Tibial artery (tissue), 4 donors: ENCODE results near the gene BASP1.

Source experiments
- DNase-seq, 2 donors: peaks; one replicate each; pipeline ENCODE4 v3.0.0-alpha.2; 2019
- H3K27ac ChIP-seq, 2 donors: fragments of 200-600 bp; sonication (generic) in 1 of 2; 1 replicate in 1 of 2; 2 replicates in 1 of 2; pipeline ENCODE4 v1.5.1; 2018 to 2019; ENCODE audit warnings: mild to moderate bottlenecking in 1 of 2
- H3K27me3 ChIP-seq, 2 donors: fragments of 200-600 bp; sonication (generic) in 1 of 2; one replicate each; pipeline versions ENCODE4 v1.5.1 to v1.6.0; 2016 to 2019
- H3K36me3 ChIP-seq, 3 donors: fragments of 200-600 bp; sonication (generic) in 2 of 3; one replicate each; pipeline ENCODE4 v1.5.1; 2016 to 2019; ENCODE audit warnings: mild to moderate bottlenecking in 2 of 3
- H3K4me1 ChIP-seq, 4 donors: fragments of 200-600 bp; sonication (generic) in 2 of 4; 1 replicate in 3 of 4; 2 replicates in 1 of 4; pipeline ENCODE4 v1.5.1; 2016 to 2019
- H3K4me3 ChIP-seq, 2 donors: fragments of 200-600 bp; sonication (generic) in 1 of 2; 1 replicate in 1 of 2; 2 replicates in 1 of 2; pipeline ENCODE4 v1.5.1; 2018 to 2019; ENCODE audit warnings: mild to moderate bottlenecking in 2 of 2
- H3K9me3 ChIP-seq, 3 donors: fragments of 200-600 bp; sonication (generic) in 1 of 3; one replicate each; pipeline ENCODE4 v1.5.1; 2016 to 2019
- CTCF ChIP-seq, 2 experiments: fragments of 200-600 bp in 1 of 2; fragments of 450-650 bp in 1 of 2; IDR thresholded peaks; one replicate each; pipeline ENCODE4 v1.5.1; 2017 to 2019; ENCODE audit warnings: antibody characterized with exemption in 2 of 2, mild to moderate bottlenecking in 1 of 2, moderate library complexity in 1 of 2
- intact Hi-C: fragments of 100-400 bp; cut with DNase I; formaldehyde crosslinking; loops from one replicate; pipeline ENCODE4 v1.15.0; 2023; ENCODE audit warnings: low total_unique reads

Gene BASP1

GRCh38 chr5:17229313-17229712, 11.9 kb downstream of the BASP1 start:
- TF ChIP-seq CTCF (IDR thresholded peaks at IDR 0.05) = no peak
- Histone ChIP-seq H3K27ac (peak overlapping the region in 1 of 2 donors; percentile 31), H3K36me3 (no peaks in the 10 kb centered on the region), H3K27me3 (no peaks in the 10 kb centered on the region), H3K4me1 (peaks cover 0 to 17% (median 8%) of the 10 kb centered on the region in 4 donors), H3K9me3 (no peaks in the 10 kb centered on the region), H3K4me3 (no peak overlapping the region)
- no peak for DNase-seq
- intact Hi-C loops = no loop called here

- no peak for DNase-seq
These were observed 12.8 kb downstream of the BASP1 start for GRCh38 chr5:17230191-17230590.

GRCh38 chr5:17230808-17231525, 13.5 kb downstream of the BASP1 start:
- H3K9me3 ChIP-seq = no peaks in the 10 kb centered on the region
- intact Hi-C loops = no loop called here
- H3K27ac ChIP-seq = no peak overlapping the region
- no peak for DNase-seq
- no peak for TF ChIP-seq CTCF (IDR thresholded peaks at IDR 0.05)
- H3K4me1 ChIP-seq = peaks cover 0 to 21% (median 8%) of the 10 kb centered on the region in 4 donors
- H3K4me3 ChIP-seq = no peak overlapping the region
- H3K27me3 ChIP-seq = no peaks in the 10 kb centered on the region
- H3K36me3 ChIP-seq = no peaks in the 10 kb centered on the region

More at GRCh38 chr5:17230191-17230590, 12.8 kb downstream of the BASP1 start:
- Histone ChIP-seq H3K4me1 (peaks cover 0 to 17% (median 8%) of the 10 kb centered on the region in 4 donors), H3K4me3 (no peak overlapping the region), H3K36me3 (no peaks in the 10 kb centered on the region), H3K27ac (no peak overlapping the region), H3K27me3 (no peaks in the 10 kb centered on the region), H3K9me3 (no peaks in the 10 kb centered on the region)
- intact Hi-C loops = no loop called here
- no peak for TF ChIP-seq CTCF (IDR thresholded peaks at IDR 0.05)

GRCh38 chr5:17232405-17232804, 15.0 kb downstream of the BASP1 start:
- no peaks in the 10 kb centered on the region for H3K36me3 ChIP-seq
- TF ChIP-seq CTCF (IDR thresholded peaks at IDR 0.05) = no peak
- no peak for DNase-seq
- no peaks in the 10 kb centered on the region for H3K27me3 ChIP-seq
- no peak overlapping the region for H3K4me3 ChIP-seq
- no peaks in the 10 kb centered on the region for H3K9me3 ChIP-seq
- no peak overlapping the region for H3K27ac ChIP-seq
- intact Hi-C loops = no loop called here
- peaks cover 0 to 27% (median 8%) of the 10 kb centered on the region in 4 donors for H3K4me1 ChIP-seq

GRCh38 chr5:17233488-17233887, 16.1 kb downstream of the BASP1 start:
- peaks cover 0 to 24% (median 8%) of the 10 kb centered on the region in 4 donors for H3K4me1 ChIP-seq
- no peaks in the 10 kb centered on the region for H3K27me3 ChIP-seq
- intact Hi-C loops = no loop called here
- H3K9me3 ChIP-seq = no peaks in the 10 kb centered on the region
- H3K36me3 ChIP-seq = no peaks in the 10 kb centered on the region
- no peak for DNase-seq
- no peak for TF ChIP-seq CTCF (IDR thresholded peaks at IDR 0.05)
- H3K4me3 ChIP-seq = no peak overlapping the region
- no peak overlapping the region for H3K27ac ChIP-seq
